GM10847 (cell line): Measurements from ENCODE around the gene PLXNA2.

Experiments used
- POLR2A ChIP-seq: IDR thresholded peaks from 2 replicates; pipeline ENCODE4 v1.6.1; 2011; ENCODE audit not compliant: insufficient read length; ENCODE audit errors: extremely low read depth

PLXNA2 gene

GRCh38 chr1:208151728-208152598 lies 92.2 kb downstream of the PLXNA2 start:
- TF ChIP-seq POLR2A, result no peak

GRCh38 chr1:208150833-208151458 lies 93.2 kb downstream of the PLXNA2 start:
- no peak for TF ChIP-seq POLR2A

GRCh38 chr1:208149776-208150514 lies 94.2 kb downstream of the PLXNA2 start:
- TF ChIP-seq POLR2A, result no peak

- TF ChIP-seq POLR2A, result no peak
These were observed 95.0 kb downstream of the PLXNA2 start for GRCh38 chr1:208149213-208149612.

- TF ChIP-seq POLR2A, result no peak
These were observed 95.8 kb downstream of the PLXNA2 start for GRCh38 chr1:208148380-208148779.

- TF ChIP-seq POLR2A, result no peak
These were observed 97.5 kb downstream of the PLXNA2 start for GRCh38 chr1:208146650-208147049.

GRCh38 chr1:208145167-208145566 lies 99.0 kb downstream of the PLXNA2 start:
- no peak for TF ChIP-seq POLR2A

GRCh38 chr1:208142590-208143382 lies 101.4 kb downstream of the PLXNA2 start:
- TF ChIP-seq POLR2A, result no peak

- no peak for TF ChIP-seq POLR2A
These were observed 102.5 kb downstream of the PLXNA2 start for GRCh38 chr1:208141610-208142192.

- no peak for TF ChIP-seq POLR2A
These were observed 104.6 kb downstream of the PLXNA2 start for GRCh38 chr1:208139434-208140045.

- TF ChIP-seq POLR2A, result no peak
These were observed 107.0 kb downstream of the PLXNA2 start for GRCh38 chr1:208137193-208137592.

- no peak for TF ChIP-seq POLR2A
These were observed 107.6 kb downstream of the PLXNA2 start for GRCh38 chr1:208136459-208137182.

GRCh38 chr1:208135354-208135753 lies 108.8 kb downstream of the PLXNA2 start:
- TF ChIP-seq POLR2A, result no peak

- no peak for TF ChIP-seq POLR2A
These were observed 109.7 kb downstream of the PLXNA2 start for GRCh38 chr1:208134491-208134890.
